NCI-H146 treated with DMSO at 0.1 percent for 48 hours (cell line): ENCODE measurements around the gene RBBP7.
"Not testable (repeated sequence)": the region's sequence is repeated elsewhere in the genome, so short reads cannot be mapped to it uniquely, and the experiment has no call there.

ENCODE experiments used
- DNase-seq: peaks from one replicate; lab custom pipeline; 2025; ENCODE audit not compliant: unreplicated experiment; lab: John Stamatoyannopoulos, UW

Gene RBBP7

DNA sequence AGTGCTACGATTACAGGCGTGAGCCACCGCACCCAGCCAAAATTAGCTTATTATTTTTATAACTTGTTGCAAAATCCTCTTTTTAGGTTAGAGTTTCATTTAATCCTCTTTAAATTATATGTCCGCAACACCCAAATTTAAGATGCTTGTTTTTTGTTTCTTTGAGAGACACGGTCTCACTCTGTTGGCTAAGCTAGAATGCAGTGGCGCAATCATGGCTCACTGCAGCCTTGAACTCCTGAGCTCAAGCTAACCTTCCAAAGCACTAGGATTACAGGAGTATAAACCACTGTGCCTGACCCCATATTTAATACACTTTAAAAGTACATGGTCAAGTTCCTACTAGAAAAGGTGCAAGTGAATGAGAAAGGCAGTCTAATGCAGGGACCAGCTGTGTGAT is 2.2 kb downstream of the RBBP7 start:
- DNase-seq: no peak

DNA sequence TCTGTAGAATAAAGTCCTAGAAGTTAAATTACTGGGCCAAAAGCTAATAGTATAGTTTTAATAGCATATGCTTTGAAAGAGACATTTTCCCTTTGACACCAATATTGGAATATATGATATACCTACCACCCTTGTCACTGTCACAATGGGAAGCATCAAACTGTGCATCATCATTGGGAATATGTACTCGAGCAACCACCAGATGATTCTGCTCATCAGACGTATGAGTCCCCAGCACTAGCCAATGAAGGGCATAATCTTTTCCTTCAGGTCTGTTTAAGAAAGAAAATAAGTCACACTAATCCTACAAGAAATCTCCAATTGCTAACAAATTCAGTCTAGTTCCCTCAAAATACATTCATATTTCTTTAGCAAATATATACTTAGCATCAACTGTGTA is 7.3 kb downstream of the RBBP7 start:
- no peak for DNase-seq

DNA sequence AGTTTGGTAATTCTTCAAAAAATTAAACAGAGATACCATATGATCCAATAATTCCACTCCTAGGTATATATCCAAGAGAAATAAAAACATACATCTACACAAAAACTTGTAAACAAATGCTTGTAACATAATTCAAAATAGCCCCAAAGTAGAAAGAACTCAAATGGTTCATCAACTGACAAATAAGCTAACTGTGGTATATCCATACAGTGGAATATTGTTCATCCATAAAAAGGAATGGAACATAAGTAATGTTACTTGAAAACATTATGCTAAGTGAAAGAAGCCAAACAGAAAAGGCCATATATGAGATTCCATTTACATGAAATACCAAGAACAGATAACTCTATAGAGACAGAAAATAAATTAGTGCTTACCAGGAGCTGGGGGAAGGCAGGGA is 13.4 kb downstream of the RBBP7 start:
- DNase-seq: no peak

DNA sequence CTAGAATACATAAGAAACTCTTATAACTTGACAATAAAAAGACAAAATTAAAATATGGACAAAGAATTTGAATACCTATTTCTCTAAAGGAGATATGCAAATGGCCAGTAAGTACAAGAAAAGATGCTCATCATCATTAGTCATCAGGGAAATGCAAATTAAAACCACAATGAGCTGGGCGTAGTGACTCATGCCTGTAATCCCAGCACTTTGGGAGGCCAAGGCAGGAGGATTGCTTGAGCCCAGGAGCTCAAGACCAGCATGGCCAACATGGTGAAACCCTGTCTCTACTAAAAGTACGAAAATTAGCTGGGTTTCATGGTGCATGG is 14.1 kb downstream of the RBBP7 start:
- DNase-seq: not testable (repeated sequence)

DNA sequence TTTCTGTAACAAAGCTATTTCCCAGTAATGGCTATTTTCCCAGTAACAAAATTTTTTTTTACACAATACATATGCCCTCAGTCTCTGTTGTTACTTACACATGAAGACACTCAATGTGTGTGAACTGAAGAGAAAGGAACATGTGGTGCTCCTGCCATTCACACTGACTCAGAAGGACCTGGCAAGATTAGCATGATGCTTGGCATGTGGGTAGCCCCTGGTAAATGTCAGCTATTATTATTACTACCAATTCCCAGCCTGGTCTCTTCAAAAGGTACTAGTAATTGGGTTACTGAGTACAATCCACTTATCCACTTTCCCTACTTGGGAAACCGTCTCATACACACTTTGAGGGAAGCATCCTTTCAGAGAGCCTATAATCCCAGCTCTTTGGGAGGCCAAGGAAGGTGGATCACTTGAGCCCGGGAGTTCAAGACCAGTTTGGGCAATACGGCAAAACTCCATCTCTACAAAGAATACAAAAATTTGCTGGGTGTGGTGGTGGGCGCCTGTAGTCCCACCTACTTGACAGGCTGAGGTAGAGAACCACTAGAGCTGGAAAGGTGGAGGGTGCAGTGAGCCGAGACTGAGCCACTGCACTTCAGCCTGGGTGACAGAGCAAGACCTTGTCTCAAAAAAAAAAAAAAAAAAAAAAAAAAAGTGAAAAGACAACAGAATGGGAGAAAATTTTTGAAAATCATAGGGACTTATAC is 14.6 kb downstream of the RBBP7 start:
- DNase-seq: no peak

DNA sequence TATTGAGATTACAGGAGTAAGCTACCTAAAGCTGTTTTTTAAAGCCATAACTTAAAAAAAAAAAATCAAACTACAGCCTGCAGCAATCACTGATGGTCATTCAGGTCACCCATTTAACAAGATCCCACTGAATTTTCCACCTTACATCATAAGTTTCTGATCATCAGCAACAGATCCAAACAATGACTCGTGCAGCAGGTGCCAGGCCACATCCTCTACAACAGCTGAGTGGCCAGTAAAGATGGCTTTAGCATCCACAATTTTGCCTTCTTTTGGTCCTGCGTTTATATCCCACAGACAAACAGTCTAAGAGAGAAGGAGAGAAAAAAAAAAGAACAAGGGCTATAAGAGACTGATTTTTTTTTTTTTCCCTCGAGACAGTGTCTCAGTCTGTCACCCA is 16.6 kb downstream of the RBBP7 start:
- no peak for DNase-seq

DNA sequence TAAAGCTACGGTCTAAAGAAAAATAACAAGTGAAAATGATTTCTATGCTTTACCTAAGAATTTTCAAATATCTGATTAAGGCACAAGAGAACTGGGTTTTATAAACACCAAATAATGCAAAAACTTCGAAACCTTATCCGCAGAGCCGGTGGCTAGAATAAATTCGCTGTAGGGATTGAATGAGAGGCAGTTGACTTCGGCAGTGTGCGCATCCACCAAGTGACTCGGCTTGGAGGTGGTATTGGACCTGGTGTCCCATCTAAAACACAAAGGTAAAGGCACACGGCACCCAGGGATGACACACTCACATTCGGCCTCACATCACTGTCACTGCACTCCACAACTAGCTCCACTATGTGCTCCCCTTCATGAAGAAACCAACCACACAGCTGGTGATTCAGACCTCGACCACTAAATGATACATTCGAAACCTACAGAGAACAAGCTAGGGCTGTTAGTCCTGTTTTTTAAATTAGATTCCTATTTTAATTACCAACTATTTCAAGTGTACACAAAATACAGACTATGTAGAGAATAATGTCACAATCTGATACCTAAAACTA is 17.5 kb downstream of the RBBP7 start:
- DNase-seq: no peak

DNA sequence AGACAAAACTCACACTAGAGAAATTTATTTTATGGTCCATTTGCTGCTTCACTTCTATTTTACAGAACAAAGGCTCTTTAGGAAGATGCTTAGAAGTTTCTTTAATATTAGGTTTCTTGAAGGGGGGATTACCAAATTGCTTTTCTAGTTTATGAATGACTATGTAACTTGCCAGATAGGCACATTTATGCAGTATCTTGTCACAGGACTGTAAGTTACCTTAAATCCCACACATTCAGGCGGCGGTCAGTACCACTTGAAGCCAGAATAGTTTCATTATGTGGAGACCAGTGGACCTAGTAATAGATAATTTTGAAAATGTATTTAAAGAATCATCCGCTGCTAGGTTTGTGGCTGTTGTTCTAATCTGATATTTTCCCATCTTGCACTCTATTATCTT is 18.3 kb downstream of the RBBP7 start:
- no peak for DNase-seq

DNA sequence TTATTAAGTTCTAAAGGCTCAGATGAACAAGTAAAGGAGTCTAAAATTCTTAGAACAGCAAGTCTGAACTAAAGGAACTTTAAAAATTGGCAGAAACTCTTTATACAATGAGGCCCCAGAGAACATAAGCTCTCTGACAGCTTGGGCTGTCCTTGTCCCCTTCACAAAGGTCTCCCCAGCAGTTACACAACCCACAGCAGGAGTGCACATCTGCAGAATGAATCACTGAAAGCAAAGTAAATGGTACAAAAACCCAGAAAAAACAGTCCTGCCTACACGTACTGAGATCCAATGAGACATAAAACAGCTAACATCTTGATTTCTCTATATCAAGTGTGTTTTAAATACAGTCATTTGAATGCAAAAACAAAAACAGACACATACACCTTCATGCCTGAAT is 18.7 kb downstream of the RBBP7 start:
- DNase-seq: no peak

DNA sequence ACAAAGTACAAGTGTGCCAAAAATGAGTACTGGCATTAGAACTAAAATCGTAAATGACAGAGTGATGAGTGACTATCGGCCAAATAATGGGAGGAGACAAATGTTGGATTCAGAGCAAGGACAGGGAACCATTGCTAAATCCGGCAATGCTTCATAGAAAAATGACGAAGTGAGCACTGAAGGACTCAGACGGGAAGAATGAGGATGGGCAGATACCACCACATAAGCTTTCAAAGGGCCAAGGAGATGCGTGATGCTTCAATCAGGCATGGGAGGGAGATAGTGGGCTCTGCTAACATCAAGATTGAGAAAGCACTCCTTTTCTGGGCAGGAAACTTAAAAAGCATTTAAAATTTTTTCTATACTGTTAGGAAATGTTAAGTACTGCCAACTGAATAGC is 21.6 kb downstream of the RBBP7 start:
- DNase-seq: no peak

DNA sequence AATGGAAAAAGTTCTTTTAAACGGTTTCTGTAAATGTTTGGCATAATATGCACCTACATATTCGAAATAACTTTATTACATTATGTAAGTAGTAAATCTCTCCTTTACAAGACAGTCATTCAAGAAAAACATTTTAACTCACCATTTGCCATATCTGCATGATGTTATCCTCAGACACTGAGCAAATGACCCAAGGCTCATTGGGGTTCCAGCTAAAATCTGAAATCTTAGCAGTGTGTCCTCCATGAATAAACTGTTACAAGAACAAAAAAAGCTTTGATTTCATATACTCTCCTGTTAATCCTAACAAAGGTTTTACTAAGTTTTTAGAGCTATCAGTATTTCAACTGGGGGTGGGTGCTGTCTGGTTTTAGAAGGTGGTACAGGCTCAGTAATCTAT is 24.5 kb downstream of the RBBP7 start:
- DNase-seq: no peak

DNA sequence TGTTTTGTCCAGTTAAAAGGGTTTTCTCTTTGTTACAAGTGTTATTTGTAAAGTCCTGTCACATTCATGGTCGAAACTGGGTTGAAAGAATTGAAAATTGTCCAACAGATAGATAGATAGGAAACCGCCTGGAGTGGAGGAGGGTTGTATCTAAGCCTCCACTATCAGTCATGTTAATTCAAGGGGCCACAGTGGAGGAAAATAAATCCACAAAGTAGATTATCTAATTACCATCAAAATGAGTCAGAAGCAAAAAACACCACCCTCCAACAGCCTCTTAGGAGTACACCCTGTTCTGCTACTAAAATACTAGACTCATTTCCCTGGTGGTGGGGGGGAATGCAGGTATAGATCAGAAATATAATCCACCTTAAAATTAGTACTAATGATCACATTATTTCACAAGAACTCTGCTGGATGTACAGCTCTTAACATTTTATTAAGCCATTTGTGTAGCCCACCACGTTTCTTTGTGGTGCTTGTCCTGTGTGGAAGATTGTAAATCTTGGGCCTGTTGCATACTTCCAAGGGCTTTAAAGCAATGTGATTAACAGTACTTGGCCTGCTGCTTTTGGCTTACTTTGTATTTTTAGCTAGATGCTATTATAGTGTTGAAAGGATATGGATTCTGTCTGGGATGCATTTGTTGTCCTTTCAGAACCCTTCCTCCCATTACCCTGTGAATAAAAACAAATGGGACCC is 26.8 kb downstream of the RBBP7 start:
- DNase-seq: no peak

DNA sequence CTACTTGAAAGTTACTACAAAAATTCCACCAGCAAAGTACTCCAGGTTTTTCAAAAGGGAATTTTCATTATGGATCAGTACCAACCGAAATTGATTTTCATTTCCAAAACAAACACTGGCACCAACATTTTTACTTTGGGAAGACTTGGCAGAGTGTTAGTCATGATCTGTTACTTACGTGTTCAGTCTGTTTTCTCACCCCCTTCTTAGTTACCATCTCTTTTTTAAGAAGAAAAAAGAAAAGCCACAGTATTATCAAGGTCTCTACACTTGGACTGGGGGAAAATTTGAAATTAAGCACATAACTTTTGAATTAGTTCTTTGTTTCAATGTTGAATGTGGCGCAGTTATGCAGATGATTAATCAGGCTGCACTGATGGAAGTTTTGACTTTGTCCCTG is 27.5 kb downstream of the RBBP7 start:
- no peak for DNase-seq

DNA sequence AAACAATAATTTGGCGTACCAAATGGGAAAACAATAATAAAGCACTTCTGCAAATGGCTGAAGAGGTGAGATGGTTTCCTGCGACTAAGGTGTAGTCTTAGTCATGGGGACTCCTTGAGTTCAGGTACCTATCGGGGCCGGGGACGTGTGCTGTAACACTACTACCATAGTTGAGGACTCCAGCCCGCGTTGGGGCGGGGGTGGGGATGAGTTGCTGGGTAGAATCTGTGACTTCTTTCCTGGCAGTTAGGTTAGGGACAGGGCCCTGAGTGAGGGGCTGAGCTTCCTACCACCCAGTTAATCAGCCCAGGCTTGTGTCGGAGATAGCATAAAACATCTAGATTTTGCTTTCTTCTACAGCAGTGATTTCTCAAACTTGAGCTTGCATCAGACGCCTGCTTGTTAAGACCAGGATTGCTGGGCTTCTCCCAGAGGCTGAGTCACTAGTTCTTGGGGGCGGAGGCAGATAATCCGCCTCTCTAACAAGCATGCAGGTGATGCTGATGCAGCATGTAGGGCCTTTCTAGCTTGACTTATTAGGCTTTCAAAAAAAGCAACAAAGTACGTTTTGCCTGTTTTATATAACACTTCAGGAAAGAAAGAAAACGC is 30.2 kb downstream of the RBBP7 start:
- no peak for DNase-seq

DNA sequence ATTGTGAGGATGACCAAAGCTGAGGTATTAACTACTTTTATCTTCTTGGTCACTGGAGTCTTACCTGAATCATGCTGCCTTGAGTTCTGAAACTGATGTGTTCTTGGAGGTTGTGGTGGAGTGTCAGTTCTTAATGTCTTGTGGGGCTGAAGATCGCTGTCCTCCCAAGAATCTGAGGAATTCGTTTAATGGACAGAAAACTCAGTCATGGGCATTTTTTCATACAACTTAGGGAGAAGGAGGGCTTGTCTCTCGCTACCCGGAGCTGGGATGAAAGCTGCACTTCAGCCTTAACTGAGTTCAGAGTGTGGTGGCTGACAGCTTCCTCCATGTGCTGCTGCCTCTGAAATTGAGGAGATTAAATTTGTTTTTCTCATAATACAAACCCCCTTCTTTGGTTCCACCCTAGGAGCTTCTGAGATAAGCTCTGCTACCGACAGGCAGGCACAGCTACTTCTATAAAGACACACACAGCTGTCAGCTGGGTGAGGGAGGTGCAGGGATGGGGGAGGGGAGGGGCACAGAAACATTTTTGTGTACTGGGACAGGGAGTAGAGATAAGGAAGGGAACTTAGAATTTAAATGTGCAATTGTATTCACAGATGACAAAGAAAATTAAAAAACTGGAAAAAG is 30.8 kb downstream of the RBBP7 start:
- no peak for DNase-seq

DNA sequence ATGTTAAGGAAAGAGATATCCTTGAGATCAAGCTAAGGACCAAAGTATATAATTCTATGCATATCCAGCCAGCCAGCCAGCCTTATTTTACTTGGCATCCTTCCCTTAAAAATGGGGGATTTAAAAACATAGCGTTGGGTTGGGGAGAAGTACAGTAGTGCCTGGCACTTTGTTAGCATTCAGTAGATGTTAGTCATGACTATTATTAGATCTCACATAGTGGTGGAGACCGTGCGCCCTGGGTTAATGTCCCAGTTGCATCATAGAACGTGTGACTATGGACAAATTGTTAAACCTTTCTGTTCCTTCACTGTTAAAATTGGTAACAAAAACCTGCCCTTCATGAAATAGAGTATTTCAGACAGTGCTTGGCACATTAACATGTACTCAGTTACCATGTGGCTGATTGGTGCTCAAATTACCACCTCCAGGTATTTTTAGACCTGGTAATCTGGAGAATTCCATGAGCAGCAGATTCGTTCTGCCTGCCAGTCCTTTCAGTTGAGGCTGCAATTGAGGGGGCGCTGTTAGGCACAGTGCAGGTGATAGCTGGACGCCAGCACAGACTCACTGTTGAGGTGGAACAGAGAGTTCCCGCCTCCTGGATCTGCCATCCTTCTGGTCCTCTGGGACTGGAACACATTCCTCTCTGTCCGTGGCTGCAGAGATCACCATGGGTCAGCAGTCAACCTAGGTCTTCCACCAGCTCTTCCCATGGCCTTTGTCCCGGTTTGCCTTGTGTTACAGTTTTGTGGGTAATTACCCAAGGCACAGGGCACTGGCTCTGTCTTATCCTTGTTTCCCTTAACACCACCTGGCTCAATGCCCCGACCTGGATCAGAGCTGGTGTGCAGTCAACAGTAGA is 31.7 kb downstream of the RBBP7 start:
- DNase-seq: no peak

DNA sequence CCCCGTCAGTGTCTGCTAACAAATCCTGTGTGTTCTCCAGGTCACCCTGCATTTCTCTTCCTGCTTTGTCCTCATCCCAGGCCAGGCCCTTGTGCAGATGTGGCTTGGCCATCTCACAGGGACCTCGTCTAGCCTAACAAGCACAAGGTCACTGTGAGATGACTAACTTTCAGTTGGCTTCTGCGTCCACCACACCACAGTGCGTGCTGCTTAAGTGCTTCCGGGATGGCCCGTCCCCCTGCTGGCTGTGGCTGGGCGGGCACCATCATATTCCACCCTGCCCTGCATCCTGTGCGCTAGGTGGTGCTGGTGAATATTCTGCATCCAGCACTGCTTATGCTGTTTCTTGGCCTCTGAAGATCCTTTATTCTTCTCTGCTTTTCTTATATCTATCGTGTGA is 33.8 kb downstream of the RBBP7 start:
- DNase-seq: no peak

DNA sequence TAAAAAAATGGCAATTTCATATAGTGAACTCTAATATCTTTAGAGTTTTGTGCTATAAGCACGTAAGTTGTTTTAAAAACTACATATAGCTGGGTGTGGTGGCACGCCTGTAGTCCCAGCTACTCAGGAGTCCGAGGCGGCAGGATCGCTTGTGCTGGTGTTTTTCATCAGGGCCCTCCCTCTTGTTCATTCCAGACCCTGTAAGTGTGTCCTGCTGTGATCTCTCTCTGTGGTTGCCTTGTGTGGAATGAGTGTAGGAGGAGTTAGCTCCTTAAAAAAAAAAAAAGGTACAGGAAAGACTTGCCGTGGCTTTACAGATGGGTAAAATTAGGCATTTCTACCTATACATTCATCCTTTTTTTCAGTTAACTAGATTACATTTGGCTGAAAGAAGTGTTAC is 35.4 kb downstream of the RBBP7 start:
- DNase-seq: no peak

DNA sequence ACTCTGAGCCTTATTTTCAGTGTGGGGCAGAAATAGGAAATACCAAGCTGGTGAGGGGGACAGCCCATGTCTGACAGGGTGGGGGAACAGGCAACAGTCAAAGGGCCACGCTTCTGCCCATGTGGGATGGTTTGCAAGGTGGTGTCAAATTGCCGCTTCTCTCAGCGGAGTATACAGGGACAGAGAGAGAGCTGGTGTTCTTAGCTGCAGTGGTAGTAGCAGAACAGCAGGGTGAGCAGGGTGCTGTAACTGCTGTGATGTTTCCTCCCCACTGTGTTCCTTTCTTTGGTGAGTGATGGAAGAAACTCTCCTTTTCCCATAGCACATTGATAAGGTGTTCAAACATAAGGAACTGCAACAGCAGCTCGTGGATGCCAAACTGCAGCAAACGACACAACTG is 37.9 kb downstream of the RBBP7 start:
- no peak for DNase-seq

DNA sequence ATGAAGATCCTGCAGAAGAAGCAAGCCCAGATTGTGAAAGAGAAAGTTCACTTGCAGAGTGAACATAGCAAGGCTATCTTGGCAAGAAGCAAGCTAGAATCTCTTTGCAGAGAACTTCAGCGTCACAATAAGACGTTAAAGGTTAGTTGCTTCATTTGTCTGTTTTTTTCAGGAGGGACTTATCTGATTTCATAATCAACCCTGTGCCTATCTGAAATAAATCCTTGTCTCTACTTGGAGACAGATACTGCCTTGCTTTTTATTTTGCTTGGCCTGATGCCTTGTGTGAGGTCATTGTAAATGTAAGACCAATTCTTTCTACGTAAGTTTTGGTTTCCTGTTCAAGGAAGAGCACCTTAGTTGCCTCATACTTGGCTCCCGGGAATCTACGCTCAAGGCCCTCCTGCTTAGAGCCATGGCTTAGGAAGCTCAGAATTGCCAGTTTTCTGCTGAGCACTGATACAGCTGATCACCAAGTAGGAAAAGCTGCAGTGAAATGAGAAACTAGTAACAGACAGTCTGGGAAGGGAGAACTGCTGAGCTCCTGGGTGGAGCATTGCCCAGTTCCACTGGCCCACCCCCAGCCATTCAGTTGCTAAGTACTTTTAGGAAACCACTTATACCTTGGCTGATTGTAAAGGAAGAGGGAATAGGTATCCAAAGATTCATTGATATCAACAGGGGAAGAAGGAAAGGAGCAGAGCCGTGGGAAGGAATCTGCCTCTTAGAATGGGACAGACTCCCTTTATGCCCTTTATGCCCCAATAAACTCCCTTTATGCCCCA is 41.8 kb downstream of the RBBP7 start:
- no peak for DNase-seq
